ENCODE measurements around the gene FSD2. TPM values are rescaled to one million over a fixed set of nuclear protein-coding genes. Genes with fewer than 3 reads are reported as not detected.

FSD2 gene
- total and polyA plus RNA-seq, 2 experiments from 2014 or later, result 0.18 TPM; not detected in 1

DNA sequence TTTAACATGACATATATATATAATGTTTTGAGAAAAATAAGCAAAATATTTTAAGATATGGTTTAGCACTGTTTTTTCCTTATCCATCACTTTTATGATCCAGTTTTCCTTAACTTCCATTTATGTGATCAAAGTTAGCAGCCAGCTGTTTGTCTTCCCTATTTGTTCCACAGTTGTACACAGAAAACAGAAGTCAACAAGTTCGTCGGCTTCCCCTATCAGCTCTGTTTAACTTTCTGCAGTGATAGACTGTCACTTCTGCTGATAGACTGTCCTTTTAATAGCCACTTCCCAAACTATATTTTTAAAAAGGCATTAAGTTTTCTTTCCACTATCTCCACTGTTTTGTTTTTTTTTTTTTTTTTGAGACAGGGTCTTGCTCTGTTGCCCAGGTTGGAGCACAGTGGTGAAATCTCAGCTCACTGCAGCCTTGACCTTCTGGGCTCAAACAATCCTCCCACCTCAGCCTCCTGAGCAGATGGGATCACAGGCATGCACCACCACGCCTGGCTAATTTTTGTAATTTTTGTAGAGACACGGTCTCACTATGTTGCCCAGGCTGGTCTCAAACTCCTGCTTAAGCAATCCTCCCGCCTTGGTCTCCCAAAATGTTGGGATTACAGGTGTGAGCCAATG is 7.2 kb downstream of the FSD2 start (continued):
- TF ChIP-seq, protein P1, sequence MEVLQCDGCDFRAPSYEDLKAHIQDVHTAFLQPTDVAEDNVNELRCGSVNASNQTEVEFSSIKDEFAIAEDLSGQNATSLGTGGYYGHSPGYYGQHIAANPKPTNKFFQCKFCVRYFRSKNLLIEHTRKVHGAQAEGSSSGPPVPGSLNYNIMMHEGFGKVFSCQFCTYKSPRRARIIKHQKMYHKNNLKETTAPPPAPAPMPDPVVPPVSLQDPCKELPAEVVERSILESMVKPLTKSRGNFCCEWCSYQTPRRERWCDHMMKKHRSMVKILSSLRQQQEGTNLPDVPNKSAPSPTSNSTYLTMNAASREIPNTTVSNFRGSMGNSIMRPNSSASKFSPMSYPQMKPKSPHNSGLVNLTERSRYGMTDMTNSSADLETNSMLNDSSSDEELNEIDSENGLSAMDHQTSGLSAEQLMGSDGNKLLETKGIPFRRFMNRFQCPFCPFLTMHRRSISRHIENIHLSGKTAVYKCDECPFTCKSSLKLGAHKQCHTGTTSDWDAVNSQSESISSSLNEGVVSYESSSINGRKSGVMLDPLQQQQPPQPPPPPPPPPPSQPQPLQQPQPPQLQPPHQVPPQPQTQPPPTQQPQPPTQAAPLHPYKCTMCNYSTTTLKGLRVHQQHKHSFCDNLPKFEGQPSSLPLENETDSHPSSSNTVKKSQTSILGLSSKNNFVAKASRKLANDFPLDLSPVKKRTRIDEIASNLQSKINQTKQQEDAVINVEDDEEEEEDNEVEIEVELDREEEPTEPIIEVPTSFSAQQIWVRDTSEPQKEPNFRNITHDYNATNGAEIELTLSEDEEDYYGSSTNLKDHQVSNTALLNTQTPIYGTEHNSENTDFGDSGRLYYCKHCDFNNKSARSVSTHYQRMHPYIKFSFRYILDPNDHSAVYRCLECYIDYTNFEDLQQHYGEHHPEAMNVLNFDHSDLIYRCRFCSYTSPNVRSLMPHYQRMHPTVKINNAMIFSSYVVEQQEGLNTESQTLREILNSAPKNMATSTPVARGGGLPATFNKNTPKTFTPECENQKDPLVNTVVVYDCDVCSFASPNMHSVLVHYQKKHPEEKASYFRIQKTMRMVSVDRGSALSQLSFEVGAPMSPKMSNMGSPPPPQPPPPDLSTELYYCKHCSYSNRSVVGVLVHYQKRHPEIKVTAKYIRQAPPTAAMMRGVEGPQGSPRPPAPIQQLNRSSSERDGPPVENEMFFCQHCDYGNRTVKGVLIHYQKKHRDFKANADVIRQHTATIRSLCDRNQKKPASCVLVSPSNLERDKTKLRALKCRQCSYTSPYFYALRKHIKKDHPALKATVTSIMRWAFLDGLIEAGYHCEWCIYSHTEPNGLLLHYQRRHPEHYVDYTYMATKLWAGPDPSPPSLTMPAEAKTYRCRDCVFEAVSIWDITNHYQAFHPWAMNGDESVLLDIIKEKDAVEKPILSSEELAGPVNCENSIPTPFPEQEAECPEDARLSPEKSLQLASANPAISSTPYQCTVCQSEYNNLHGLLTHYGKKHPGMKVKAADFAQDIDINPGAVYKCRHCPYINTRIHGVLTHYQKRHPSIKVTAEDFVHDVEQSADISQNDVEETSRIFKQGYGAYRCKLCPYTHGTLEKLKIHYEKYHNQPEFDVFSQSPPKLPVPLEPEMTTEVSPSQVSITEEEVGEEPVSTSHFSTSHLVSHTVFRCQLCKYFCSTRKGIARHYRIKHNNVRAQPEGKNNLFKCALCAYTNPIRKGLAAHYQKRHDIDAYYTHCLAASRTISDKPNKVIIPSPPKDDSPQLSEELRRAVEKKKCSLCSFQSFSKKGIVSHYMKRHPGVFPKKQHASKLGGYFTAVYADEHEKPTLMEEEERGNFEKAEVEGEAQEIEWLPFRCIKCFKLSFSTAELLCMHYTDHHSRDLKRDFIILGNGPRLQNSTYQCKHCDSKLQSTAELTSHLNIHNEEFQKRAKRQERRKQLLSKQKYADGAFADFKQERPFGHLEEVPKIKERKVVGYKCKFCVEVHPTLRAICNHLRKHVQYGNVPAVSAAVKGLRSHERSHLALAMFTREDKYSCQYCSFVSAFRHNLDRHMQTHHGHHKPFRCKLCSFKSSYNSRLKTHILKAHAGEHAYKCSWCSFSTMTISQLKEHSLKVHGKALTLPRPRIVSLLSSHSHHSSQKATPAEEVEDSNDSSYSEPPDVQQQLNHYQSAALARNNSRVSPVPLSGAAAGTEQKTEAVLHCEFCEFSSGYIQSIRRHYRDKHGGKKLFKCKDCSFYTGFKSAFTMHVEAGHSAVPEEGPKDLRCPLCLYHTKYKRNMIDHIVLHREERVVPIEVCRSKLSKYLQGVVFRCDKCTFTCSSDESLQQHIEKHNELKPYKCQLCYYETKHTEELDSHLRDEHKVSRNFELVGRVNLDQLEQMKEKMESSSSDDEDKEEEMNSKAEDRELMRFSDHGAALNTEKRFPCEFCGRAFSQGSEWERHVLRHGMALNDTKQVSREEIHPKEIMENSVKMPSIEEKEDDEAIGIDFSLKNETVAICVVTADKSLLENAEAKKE (CRISPR knock-in tag; IDR thresholded peaks at IDR 0.05), result no peak
- TF ChIP-seq ETS1 (IDR thresholded peaks at IDR 0.05) (no peak), EZH2phosphoT487 (IDR thresholded peaks at IDR 0.05; ENCODE audit: unreplicated experiment) (no peak)

GRCh38 chr15:82798104-82798503 is 7.8 kb downstream of the FSD2 start:
- Histone ChIP-seq H3K79me2 (replicated peaks; ENCODE audit: insufficient read depth) (no peaks in the 10 kb centered on the region), H3K4me3 (no peak overlapping the region), H3K27me3 (ENCODE audit: insufficient read depth) (no peaks in the 10 kb centered on the region), H3K4me1 (ENCODE audit: insufficient read depth) (no peaks in the 10 kb centered on the region), H3K27ac (ENCODE audit: low read depth) (no peak overlapping the region), H2AFZ (no peak overlapping the region), H4K20me1 (replicated peaks; ENCODE audit: insufficient read depth) (no peaks in the 10 kb centered on the region), H3K36me3 (ENCODE audit: insufficient read depth) (no peaks in the 10 kb centered on the region), H3K4me2 (no peak overlapping the region), H3K9me2 (ENCODE audit: insufficient read depth) (no peaks in the 10 kb centered on the region), H3F3A (replicated peaks; ENCODE audit: low read depth) (no peaks in the 10 kb centered on the region)
- H3K4me3 Mint-ChIP-seq, result no peak overlapping the region
- H3K27me3 Mint-ChIP-seq (ENCODE audit: insufficient read depth, low read depth, poor library complexity), result peaks cover 4% of the 10 kb centered on the region
- DNase-seq (ENCODE audit: low spot score), result no peak
- no peaks in the 10 kb centered on the region for H3K36me3 Mint-ChIP-seq (ENCODE audit: low read depth)
- no peak for ATAC-seq
- H3K27ac Mint-ChIP-seq, result no peak overlapping the region
- no peaks in the 10 kb centered on the region; the same call in 2 of the 3 replicates for H3K9me3 Mint-ChIP-seq
- H3K4me1 Mint-ChIP-seq, result no peaks in the 10 kb centered on the region
- no peak for TF ChIP-seq CREB1 (CRISPR knock-in tag; IDR thresholded peaks at IDR 0.05; ENCODE audit: low read depth)
- no peak for TF ChIP-seq STAT1 (IDR thresholded peaks at IDR 0.05; ENCODE audit: unreplicated experiment)
- TF ChIP-seq EZH2 (IDR thresholded peaks at IDR 0.05; ENCODE audit: low read depth, unreplicated experiment), result no peak
- TF ChIP-seq JUNB (IDR thresholded peaks at IDR 0.05; ENCODE audit: unreplicated experiment), result no peak
- no peak for TF ChIP-seq ZNF331 (CRISPR knock-in tag; IDR thresholded peaks at IDR 0.05; ENCODE audit: low read depth)
- TF ChIP-seq ZNF114 (CRISPR knock-in tag; IDR thresholded peaks at IDR 0.05), result no peak
- TF ChIP-seq ETS1 (IDR thresholded peaks at IDR 0.05), result no peak
- TF ChIP-seq NANOG (IDR thresholded peaks at IDR 0.05; ENCODE audit: borderline replicate concordance), result no peak
- TF ChIP-seq REST (IDR thresholded peaks at IDR 0.05; ENCODE audit: unreplicated experiment), result no peak

Data from GM23338 (cell line).